ENCODE data around the gene PDE9A.

DNA sequence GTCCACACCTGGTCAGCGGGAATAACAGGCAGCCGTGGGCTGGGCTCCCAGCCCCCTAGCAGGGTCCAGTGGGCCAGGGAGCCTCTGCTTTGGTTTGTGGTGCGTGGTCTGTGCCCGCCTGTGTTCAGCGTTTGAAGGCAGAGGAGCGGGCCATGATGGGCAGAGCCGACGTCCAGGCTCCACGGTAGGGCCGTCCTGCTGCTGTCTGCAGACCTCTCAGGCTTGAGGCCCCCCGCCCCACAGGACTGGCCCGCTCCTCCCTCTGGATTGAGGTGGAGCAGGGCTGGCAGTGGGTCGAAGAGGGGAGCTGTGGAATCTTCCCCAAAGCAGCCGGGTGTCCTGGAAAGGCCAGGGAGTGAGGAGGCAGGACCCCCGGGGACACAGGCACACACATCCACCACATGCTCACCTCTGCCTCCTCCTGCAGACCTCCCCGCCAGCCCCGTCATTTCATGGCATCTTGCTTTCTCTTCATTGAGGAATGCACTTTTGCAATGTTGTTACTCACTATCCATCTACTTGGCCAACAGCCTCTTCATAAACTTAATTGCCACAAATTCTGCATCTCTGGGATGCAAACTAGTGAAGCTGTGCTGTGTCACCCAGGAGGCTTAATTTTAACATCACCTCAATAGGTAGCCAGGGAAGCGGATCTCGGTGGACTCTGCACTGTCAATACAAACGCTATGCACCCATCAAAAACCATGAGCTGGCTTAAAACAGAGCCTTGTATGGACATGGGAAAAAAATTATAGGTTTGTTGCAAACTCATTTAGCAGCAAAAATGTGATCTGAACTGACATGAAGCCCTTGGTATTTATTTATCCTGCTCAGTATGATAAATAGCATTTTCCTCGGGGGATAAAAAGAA lies 85.9 kb downstream of the PDE9A start:
- TF ChIP-seq, protein P1, sequence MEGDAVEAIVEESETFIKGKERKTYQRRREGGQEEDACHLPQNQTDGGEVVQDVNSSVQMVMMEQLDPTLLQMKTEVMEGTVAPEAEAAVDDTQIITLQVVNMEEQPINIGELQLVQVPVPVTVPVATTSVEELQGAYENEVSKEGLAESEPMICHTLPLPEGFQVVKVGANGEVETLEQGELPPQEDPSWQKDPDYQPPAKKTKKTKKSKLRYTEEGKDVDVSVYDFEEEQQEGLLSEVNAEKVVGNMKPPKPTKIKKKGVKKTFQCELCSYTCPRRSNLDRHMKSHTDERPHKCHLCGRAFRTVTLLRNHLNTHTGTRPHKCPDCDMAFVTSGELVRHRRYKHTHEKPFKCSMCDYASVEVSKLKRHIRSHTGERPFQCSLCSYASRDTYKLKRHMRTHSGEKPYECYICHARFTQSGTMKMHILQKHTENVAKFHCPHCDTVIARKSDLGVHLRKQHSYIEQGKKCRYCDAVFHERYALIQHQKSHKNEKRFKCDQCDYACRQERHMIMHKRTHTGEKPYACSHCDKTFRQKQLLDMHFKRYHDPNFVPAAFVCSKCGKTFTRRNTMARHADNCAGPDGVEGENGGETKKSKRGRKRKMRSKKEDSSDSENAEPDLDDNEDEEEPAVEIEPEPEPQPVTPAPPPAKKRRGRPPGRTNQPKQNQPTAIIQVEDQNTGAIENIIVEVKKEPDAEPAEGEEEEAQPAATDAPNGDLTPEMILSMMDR (IDR thresholded peaks at IDR 0.05): no peak
- no peak for TF ChIP-seq POLR2AphosphoS5 (IDR thresholded peaks at IDR 0.05)
- no peak for TF ChIP-seq EP300 (IDR thresholded peaks at IDR 0.05)
- TF ChIP-seq POLR2A (IDR thresholded peaks at IDR 0.05): no peak
